ENCODE results near the gene HOXB6.

HOXB6 gene

DNA sequence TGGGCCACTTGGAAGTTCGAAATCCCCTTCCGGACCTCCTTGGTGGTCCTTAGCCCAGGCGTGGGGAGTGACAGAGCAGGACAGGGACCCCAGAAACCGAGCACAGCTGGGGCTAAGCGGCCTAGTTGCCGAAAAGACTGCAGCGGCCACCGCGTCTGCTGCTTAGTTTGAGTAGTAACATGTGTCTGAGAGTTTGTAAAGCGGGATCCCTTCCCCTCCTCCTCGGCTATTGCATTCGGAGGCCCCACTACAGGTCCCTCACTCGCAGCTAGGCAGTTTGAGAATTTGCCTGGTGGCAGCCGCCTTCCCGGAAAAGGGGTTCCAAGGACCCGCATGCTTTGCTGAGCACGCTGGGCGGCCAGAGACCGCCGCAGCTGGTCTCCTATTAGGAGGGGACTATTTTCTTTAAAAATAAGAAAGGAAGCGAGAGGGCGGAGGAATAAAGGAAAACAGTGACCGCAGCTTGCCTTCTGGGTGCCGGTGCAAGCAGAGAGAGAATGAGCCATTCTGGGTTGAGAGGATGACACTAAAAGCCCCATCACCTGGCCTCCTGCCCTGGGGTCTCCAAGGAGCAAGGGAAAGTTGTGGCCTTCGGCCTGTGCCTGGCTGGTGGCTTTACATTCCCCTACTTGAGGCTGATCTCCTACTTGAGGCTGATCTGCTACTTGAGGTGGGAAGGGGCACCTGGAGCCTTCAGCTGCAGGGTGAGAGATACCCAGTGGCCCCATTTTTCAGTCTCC, 10.1 kb downstream of the HOXB6 start:
- Histone ChIP-seq H3K79me2 (ENCODE audit: insufficient read depth, low read length) (no peaks in the 10 kb centered on the region), H4K20me1 (ENCODE audit: insufficient read depth, low read length) (no peaks in the 10 kb centered on the region), H3K27me3 (ENCODE audit: insufficient read depth, low read length, poor library complexity) (peaks cover 8% of the 10 kb centered on the region), H2AFZ (ENCODE audit: low read depth, low read length) (no peak overlapping the region), H3K27ac (ENCODE audit: low read length) (no peak overlapping the region), H3K4me3 (ENCODE audit: low read depth in 1 of 2, low read length in 2 of 2) (no peak overlapping the region), H3K4me2 (ENCODE audit: insufficient read depth, low read length) (no peak overlapping the region), H3K9me3 (ENCODE audit: insufficient read depth, low read length, severe bottlenecking) (no peaks in the 10 kb centered on the region), H3K4me1 (ENCODE audit: insufficient read depth, low read length) (no peaks in the 10 kb centered on the region), H3K36me3 (ENCODE audit: insufficient read depth, low read length) (no peaks in the 10 kb centered on the region), H3K9ac (ENCODE audit: low read depth, low read length) (no peak overlapping the region)
- ATAC-seq (ENCODE audit: insufficient read depth, low read depth) (no peak), DNase-seq (no peak)
- TF ChIP-seq EZH2 (IDR thresholded peaks at IDR 0.05; ENCODE audit: borderline replicate concordance, low read depth, low read length, severe bottlenecking) = no peak
- TF ChIP-seq, protein P1, sequence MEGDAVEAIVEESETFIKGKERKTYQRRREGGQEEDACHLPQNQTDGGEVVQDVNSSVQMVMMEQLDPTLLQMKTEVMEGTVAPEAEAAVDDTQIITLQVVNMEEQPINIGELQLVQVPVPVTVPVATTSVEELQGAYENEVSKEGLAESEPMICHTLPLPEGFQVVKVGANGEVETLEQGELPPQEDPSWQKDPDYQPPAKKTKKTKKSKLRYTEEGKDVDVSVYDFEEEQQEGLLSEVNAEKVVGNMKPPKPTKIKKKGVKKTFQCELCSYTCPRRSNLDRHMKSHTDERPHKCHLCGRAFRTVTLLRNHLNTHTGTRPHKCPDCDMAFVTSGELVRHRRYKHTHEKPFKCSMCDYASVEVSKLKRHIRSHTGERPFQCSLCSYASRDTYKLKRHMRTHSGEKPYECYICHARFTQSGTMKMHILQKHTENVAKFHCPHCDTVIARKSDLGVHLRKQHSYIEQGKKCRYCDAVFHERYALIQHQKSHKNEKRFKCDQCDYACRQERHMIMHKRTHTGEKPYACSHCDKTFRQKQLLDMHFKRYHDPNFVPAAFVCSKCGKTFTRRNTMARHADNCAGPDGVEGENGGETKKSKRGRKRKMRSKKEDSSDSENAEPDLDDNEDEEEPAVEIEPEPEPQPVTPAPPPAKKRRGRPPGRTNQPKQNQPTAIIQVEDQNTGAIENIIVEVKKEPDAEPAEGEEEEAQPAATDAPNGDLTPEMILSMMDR (IDR thresholded peaks at IDR 0.05; ENCODE audit: borderline replicate concordance, extremely low read depth, low read length, poor library complexity, severe bottlenecking) = no peak

DNA sequence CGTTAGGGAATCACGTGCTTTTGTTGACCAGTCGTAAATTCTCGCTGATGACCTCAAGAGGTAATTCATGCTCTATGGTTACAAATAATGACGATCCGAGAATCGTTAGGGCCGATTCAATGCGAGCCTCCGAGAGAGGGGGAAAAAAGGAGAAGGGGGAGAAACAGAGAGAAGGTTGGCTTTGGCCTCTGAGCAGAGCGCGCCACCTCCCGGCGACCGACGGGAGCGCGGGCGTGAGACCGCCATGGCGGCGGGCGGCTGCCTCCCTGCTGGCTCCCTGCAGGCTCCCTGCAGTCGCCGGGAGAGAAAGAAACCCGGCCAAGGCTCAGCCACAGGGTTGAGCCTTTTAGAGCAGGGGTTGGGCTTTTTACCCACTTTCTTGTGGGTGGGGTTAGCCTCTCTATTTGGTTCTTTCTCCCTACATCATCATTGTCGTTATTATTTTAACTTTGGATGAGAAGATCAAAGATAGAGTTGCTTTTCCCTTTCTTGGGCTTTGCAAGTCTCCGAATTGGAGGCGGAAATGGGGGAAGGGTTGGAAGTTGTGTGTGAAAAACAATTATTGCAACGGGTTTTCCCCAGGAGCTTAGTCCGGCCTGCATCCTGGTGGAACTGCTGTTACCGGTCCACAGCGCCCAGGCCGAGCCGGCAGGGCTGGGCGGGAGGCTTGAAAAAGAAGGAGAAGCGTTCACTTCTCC, 10.8 kb downstream of the HOXB6 start:
- H3K9me3 ChIP-seq (ENCODE audit: insufficient read depth, low read length, severe bottlenecking) = no peaks in the 10 kb centered on the region
- no peak overlapping the region for H3K4me2 ChIP-seq (ENCODE audit: insufficient read depth, low read length)
- no peak overlapping the region for H3K9ac ChIP-seq (ENCODE audit: low read depth, low read length)
- H3K4me3 ChIP-seq (ENCODE audit: low read depth in 1 of 2, low read length in 2 of 2) = no peak overlapping the region
- peaks cover 15% of the 10 kb centered on the region for H3K27me3 ChIP-seq (ENCODE audit: insufficient read depth, low read length, poor library complexity)
- H3K4me1 ChIP-seq (ENCODE audit: insufficient read depth, low read length) = no peaks in the 10 kb centered on the region
- no peaks in the 10 kb centered on the region for H3K79me2 ChIP-seq (ENCODE audit: insufficient read depth, low read length)
- peak; percentile 79 for ATAC-seq (ENCODE audit: insufficient read depth, low read depth)
- H2AFZ ChIP-seq (ENCODE audit: low read depth, low read length) = no peak overlapping the region
- no peaks in the 10 kb centered on the region for H3K36me3 ChIP-seq (ENCODE audit: insufficient read depth, low read length)
- TF ChIP-seq, protein P1 (IDR thresholded peaks at IDR 0.05; ENCODE audit: borderline replicate concordance, extremely low read depth, low read length, poor library complexity, severe bottlenecking) = peak; percentile 80
- no peak for TF ChIP-seq EZH2 (IDR thresholded peaks at IDR 0.05; ENCODE audit: borderline replicate concordance, low read depth, low read length, severe bottlenecking)
- no peaks in the 10 kb centered on the region for H4K20me1 ChIP-seq (ENCODE audit: insufficient read depth, low read length)
- DNase-seq = peak; percentile 63
- no peak overlapping the region for H3K27ac ChIP-seq (ENCODE audit: low read length)

DNA sequence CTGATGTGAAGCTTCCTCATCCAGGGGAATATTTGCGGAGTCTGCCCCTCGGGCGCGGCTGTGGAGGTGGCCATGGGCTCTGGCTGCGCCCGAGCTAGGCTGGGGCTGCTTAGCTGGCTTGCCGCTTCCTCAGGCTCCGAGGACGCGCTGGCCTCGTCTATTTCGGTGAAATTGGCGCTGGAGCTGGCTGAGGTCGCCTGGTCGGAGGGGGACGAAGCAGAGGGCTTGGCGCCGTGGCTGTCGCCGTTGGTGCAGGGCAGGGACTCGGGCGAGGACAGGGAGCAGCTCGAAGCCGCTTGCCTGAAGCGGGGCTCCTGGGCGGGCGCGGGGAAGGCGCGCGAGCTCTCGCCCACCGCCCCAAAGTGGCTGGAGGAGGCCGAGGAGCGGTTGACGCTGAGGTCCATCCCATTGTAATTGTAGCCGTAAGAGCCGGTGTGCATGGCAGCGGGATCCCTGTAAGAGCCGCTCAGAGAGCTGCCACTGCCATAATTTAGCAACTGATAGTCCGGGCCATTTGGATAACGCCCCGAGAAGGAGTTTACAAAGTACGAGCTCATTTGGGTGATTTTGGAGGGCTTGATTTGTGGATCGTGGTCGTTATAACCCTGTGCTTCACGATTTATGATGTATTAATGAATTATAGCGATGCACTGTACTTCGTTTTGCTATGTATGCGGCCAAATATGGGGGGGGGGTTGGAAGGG, 11.5 kb downstream of the HOXB6 start, which contains the start of gene HOXB5:
Gene HOXB5 (minus strand): TSS at position 654 of the 704 bp plus-strand sequence. CDS start 97 bp downstream, at position 557.
- Histone ChIP-seq H3K4me3 (ENCODE audit: low read depth in 1 of 2, low read length in 2 of 2) (no peak within 1 kb of the TSS), H3K4me1 (ENCODE audit: insufficient read depth, low read length) (no peaks in the 10 kb centered on the region), H3K27me3 (ENCODE audit: insufficient read depth, low read length, poor library complexity) (peaks cover 22% of the 10 kb centered on the region), H3K79me2 (ENCODE audit: insufficient read depth, low read length) (no peaks in the 10 kb centered on the region), H3K9ac (ENCODE audit: low read depth, low read length) (no peak within 1 kb of the TSS), H2AFZ (ENCODE audit: low read depth, low read length) (no peak within 1 kb of the TSS), H3K27ac (ENCODE audit: low read length) (no peak within 1 kb of the TSS), H3K36me3 (ENCODE audit: insufficient read depth, low read length) (no peaks in the 10 kb centered on the region), H4K20me1 (ENCODE audit: insufficient read depth, low read length) (no peaks in the 10 kb centered on the region), H3K9me3 (ENCODE audit: insufficient read depth, low read length, severe bottlenecking) (no peaks in the 10 kb centered on the region), H3K4me2 (ENCODE audit: insufficient read depth, low read length) (no peak within 1 kb of the TSS)
- TF ChIP-seq, protein P1 (IDR thresholded peaks at IDR 0.05; ENCODE audit: borderline replicate concordance, extremely low read depth, low read length, poor library complexity, severe bottlenecking) = no peak
- DNase-seq (no peak), ATAC-seq (ENCODE audit: insufficient read depth, low read depth) (no peak)

All from DND-41 (cell line).